Stimulated activated CD8-positive, alpha-beta memory T cell treated with anti-CD3 and anti-CD28 coated beads, Interleukin-12 subunit alpha, Interleukin-12 subunit beta, amount 100 ng/mL, for 24 hours (primary cell): ENCODE data around the gene PCMT1.
"Not testable (repeated sequence)": the region's sequence is repeated elsewhere in the genome, so short reads cannot be mapped to it uniquely, and the experiment has no call there.

Source experiments
- DNase-seq: peaks from one replicate; pipeline ENCODE4 v3.0.0-alpha.2; 2020; ENCODE audit errors: extremely low read depth

Gene PCMT1

GRCh38 chr6:149820506-149820905 is 71.0 kb downstream of the PCMT1 start:
- no peak for DNase-seq

DNA sequence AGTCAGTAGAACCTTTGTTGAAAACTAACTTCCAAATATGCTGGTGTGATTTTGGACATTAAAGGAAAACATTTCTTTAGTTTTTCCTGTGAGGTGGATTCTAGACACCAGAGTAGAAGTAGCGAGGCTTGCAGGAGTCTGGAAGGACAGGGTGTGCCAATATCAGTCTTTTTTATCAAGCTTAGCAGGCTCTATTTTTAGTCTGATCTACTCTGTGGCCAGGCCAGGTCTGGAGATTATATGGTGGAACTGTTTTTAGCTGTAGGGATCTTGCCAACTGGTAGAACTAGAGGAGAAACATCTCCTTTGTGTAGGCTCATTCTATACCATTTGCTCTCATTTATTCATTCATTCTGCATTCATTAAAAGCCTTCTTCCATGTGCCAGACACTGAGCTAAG is 72.0 kb downstream of the PCMT1 start:
- DNase-seq, result no peak

- no peak for DNase-seq
These were observed 73.5 kb downstream of the PCMT1 start for GRCh38 chr6:149823013-149823412.

GRCh38 chr6:149825292-149825691 is 75.8 kb downstream of the PCMT1 start:
- DNase-seq, result no peak

- no peak for DNase-seq
These were observed 81.3 kb downstream of the PCMT1 start for GRCh38 chr6:149830731-149831307.

GRCh38 chr6:149831308-149831820 is 81.8 kb downstream of the PCMT1 start:
- no peak for DNase-seq

DNA sequence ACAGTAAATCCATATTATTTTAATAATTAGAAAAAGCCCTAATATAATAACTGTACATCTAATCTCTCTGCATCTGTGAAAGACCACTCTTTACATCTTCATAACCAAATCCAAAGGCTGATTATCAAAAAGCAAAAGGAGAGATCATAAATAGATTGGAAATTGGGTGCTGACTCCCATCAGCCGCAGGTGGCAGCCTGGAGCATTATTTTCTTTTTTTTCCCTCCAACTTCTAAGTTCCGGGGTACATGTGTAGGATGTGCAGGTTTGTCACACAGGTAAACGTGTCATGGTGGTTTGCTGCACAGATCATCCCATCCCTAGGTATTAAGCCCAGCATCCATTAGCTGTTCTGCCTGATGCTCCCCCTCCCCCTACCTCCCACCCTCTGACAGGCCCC is 84.1 kb downstream of the PCMT1 start:
- DNase-seq, result no peak

- no peak for DNase-seq
These were observed 85.3 kb downstream of the PCMT1 start for GRCh38 chr6:149834513-149835481.

GRCh38 chr6:149840345-149841075 is 91.0 kb downstream of the PCMT1 start:
- no peak for DNase-seq

DNA sequence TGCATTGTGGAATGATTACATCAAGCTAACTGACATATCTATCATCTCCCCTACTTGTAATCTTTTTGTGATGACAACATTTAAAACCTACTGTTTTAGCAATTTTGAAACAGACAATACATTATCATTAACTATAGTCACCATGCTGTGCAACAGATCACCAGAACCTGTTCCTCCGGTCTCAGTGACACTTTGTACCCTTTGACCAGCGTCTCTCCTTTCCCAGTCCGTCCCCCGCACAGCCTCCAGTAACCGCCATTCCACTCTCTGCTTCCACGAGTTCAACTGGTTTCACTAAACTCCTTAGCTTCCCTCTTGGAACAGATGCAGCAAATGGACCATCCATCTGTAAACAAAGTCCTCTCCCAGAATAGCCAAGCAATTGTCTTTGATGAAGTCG is 92.8 kb downstream of the PCMT1 start:
- no peak for DNase-seq

DNA sequence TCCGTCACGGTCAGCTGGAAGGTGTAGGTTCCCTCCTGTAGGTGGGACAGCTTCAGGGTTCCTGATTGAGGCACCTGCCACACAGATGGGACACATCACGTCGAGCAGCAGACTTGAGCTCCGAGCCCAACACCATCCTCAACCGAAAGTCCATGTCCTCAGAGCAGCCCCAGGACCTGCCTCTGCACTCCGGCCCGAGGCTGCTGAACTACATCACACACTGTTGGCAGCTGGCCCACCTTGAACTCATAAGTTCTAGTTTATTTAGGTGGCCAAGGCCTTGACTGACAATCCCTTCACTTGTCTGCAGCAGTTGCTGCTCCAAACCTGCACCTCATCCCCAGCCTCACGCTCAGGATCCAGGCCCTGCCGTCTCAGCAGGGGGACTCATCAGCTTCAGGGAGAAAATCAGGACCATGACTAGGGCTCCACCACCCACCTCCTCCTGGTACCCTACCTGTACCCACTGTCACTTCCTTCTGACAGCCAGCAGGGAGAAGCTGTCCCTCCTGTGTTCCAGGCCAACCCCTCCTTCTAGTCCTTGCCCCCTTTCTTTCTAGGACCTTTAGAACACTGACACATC is 93.6 kb downstream of the PCMT1 start:
- no peak for DNase-seq

- not testable (repeated sequence) for DNase-seq
These were observed 94.5 kb downstream of the PCMT1 start for GRCh38 chr6:149844036-149844435.

DNA sequence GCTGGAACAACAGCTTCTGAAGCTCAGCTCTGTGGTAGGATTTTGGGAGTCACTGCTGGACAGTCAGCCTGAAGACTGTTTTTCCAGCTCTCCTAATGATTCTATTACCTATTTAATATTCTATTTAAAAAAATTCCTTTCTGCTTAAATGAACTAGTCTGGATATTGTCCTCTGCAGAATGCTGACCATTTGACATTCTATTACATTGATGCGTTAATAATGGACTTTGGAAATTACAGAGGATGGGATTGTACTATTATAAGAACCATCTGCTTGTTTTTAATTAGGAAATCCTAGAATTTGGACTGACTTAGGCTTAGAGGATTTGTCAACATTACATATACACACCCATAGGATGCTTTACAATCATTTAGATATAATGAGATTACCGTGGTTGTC is 94.9 kb downstream of the PCMT1 start:
- no peak for DNase-seq

- DNase-seq, result no peak
These were observed 96.0 kb downstream of the PCMT1 start for GRCh38 chr6:149845549-149845948.

GRCh38 chr6:149846321-149846720 is 96.8 kb downstream of the PCMT1 start:
- DNase-seq, result no peak

GRCh38 chr6:149847939-149848267 is 98.4 kb downstream of the PCMT1 start:
- DNase-seq, result no peak

DNA sequence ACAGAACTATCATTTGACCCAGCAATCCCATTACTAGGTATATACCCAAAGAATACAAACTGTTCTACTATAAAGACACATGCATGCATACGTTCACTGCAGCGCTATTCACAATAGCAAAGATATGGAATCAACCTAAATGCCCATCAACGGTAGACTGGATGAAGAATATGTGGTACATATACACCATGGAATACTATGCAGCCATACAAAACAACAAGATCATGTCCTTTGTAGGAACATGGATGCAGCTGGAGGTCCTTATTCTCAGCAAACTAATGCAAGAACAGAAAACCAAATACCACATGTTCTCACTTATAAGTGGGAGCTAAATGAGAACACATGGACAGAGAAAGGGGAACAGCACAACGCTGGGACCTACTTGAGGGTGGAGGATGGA is 98.8 kb downstream of the PCMT1 start:
- DNase-seq, result not testable (repeated sequence)

GRCh38 chr6:149851461-149852110 is 102.0 kb downstream of the PCMT1 start:
- DNase-seq, result no peak

DNA sequence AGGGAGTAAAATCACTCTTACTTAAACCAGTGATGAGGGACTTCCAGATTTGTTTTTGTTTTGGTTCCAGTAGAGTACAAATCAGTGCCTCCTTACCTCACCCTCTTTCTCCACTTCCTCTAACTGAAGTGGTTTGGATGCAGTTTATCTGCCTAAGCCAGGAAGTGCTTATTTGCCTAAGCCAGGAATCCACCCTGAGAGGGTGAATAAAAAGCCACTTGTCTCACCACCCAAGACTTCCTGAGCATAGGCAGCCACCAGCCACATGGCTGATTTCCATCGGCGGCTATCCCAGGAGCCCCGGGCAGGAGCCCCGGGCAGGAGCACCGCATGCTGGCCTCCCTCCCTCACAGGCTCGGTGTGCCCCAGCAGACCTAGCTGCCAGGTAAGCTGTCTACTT is 102.6 kb downstream of the PCMT1 start:
- DNase-seq, result no peak

DNA sequence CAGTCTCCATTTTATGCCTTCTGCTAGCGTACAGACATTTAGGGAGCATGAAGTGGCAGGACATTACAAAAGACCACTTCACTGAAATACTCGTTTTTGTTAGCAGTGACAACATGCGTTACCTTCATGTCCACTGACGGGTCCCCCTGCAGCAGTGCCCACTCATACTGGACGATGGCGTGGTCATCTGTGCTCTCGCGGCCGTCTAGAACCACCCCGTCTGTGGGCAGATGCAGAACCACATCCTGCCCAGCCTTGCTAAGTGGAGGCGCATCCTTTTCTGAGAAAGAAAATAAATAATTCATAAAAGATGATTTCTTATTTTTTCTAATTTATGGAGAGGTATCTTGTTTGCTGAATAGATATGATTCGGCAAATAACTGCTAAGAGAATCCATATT is 103.3 kb downstream of the PCMT1 start:
- no peak for DNase-seq

DNA sequence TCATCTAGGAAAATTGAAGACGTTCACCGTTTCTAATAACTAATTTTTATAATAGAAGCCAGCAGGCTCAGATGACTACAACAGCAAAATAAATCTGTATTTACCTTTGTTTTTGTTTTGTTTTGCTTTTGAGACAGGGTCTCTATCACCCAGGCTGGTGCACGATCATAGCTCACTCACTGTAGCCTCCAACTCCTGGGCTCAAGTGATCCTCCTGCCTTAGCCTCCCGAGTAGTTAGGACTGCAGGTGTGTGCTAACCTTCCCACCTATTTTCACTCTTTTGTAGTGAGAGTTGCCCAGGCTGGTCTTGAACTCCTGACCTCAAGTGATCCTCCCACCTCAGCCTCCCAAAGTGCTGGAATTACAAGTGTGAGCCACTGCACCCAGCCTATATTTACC is 104.5 kb downstream of the PCMT1 start:
- DNase-seq, result not testable (repeated sequence)

DNA sequence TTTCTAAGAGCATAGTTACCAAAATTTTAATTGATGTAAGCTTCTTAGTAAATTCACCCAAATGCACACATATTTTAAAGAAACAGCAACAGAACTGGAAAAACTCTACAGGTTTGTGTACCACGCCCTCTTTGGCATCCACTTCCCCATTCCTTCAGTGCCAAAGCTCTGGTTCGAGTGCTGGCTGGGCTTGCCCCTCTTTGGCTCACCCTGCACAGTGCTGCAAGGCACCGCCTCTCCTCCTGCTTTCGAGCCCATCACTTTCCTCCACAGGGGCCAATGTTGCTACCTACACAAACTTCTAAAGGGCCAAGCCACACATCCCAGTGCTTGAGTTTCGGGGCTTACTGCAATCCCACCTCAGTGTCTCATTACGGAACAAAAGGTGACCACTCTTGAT is 105.0 kb downstream of the PCMT1 start:
- no peak for DNase-seq
